GM23338 (cell line): ENCODE measurements around the gene CNTN5. TPM values are rescaled to one million over a fixed set of nuclear protein-coding genes. Genes with fewer than 3 reads are reported as not detected.

Source experiments
- ATAC-seq: fragments of 200-7000 bp; cut with Tn5 transposase; 3 replicates; pipeline ENCODE4 v1.9.1; 2020
- DNase-seq: peaks from one replicate; pipeline ENCODE4 v3.0.0-alpha.2; 2015; ENCODE audit warnings: low spot score
- H2AFZ ChIP-seq: fragments of 200-600 bp; sonication (generic); 2 replicates; pipeline ENCODE4 v1.8.0; 2016; ENCODE audit warnings: antibody characterized with exemption, mild to moderate bottlenecking, moderate library complexity
- H3F3A ChIP-seq: fragments of 200-600 bp; sonication (generic); replicated peaks from 2 replicates; pipeline ENCODE4 v1.8.0; 2017; ENCODE audit warnings: antibody characterized with exemption, mixed run types, low read depth
- H3K27ac ChIP-seq: fragments of 200-600 bp; sonication (generic); 2 replicates; pipeline ENCODE4 v1.6.1; 2016; ENCODE audit warnings: low read depth
- H3K27me3 ChIP-seq: fragments of 200-600 bp; sonication (generic); 2 replicates; pipeline ENCODE4 v1.8.0; 2016; ENCODE audit warnings: mild to moderate bottlenecking, mixed run types, moderate library complexity; ENCODE audit not compliant: insufficient read depth
- H3K36me3 ChIP-seq: fragments of 200-600 bp; sonication (generic); 2 replicates; pipeline ENCODE4 v1.8.0; 2016; ENCODE audit warnings: mild to moderate bottlenecking; ENCODE audit not compliant: insufficient read depth
- H3K4me1 ChIP-seq: fragments of 200-600 bp; sonication (generic); 2 replicates; pipeline ENCODE4 v1.8.0; 2016; ENCODE audit warnings: mild to moderate bottlenecking, moderate library complexity; ENCODE audit not compliant: insufficient read depth
- H3K4me2 ChIP-seq: fragments of 200-600 bp; sonication (generic); 2 replicates; pipeline ENCODE4 v1.7.1; 2017; ENCODE audit warnings: mixed run types
- H3K4me3 ChIP-seq: fragments of 200-600 bp; sonication (generic); 2 replicates; pipeline ENCODE4 v1.6.1; 2016; ENCODE audit warnings: mixed run types
- H3K79me2 ChIP-seq: fragments of 200-600 bp; sonication (generic); replicated peaks from 2 replicates; pipeline ENCODE4 v1.8.0; 2017; ENCODE audit warnings: mild to moderate bottlenecking; ENCODE audit not compliant: insufficient read depth
- H3K9me2 ChIP-seq: fragments of 200-600 bp; sonication (generic); 2 replicates; pipeline ENCODE4 v1.8.0; 2017; ENCODE audit not compliant: insufficient read depth
- H4K20me1 ChIP-seq: fragments of 200-600 bp; sonication (generic); replicated peaks from 2 replicates; pipeline ENCODE4 v1.8.0; 2017; ENCODE audit warnings: mild to moderate bottlenecking; ENCODE audit not compliant: insufficient read depth
- H3K27ac Mint-ChIP-seq: 2 replicates; pipeline ENCODE4 v1.8.0; 2020; ENCODE audit warnings: inconsistent platforms, mild to moderate bottlenecking, moderate library complexity, mixed read lengths
- H3K27me3 Mint-ChIP-seq: 3 replicates; pipeline ENCODE4 v1.8.0; 2022; ENCODE audit warnings: low read depth, mild to moderate bottlenecking, moderate library complexity, mixed read lengths, inconsistent platforms; ENCODE audit not compliant: insufficient read depth, poor library complexity
- H3K36me3 Mint-ChIP-seq: 3 replicates; pipeline ENCODE4 v1.8.0; 2021; ENCODE audit warnings: low read depth, mild to moderate bottlenecking, inconsistent platforms, moderate library complexity, mixed read lengths
- H3K4me1 Mint-ChIP-seq: 3 replicates; pipeline ENCODE4 v1.8.0; 2020; ENCODE audit warnings: mild to moderate bottlenecking, inconsistent platforms, mixed read lengths
- H3K4me3 Mint-ChIP-seq: 3 replicates; pipeline ENCODE4 v1.8.0; 2021; ENCODE audit warnings: moderate library complexity, mild to moderate bottlenecking, inconsistent platforms, mixed read lengths
- H3K9me3 Mint-ChIP-seq: 3 replicates; pipeline ENCODE4 v1.8.0; 2020; ENCODE audit warnings: moderate library complexity, mild to moderate bottlenecking, inconsistent platforms, mixed read lengths
- CREB1 ChIP-seq: fragments of 250-450 bp; sonication (Bioruptor Pico); IDR thresholded peaks from 2 replicates; pipeline ENCODE4 v1.5.0; 2020; ENCODE audit warnings: low read depth, mild to moderate bottlenecking, moderate library complexity
- EZH2 ChIP-seq: fragments of 200-600 bp; sonication (generic); IDR thresholded peaks from one replicate; pipeline ENCODE4 v1.8.0; 2017; ENCODE audit warnings: antibody characterized with exemption, mild to moderate bottlenecking, low read depth; ENCODE audit not compliant: unreplicated experiment
- EZH2phosphoT487 ChIP-seq: fragments of 200-600 bp; sonication (generic); IDR thresholded peaks from one replicate; pipeline ENCODE4 v1.8.1; 2018; ENCODE audit warnings: antibody characterized with exemption; ENCODE audit not compliant: unreplicated experiment
- JUNB ChIP-seq: IDR thresholded peaks from one replicate; pipeline ENCODE4 v1.6.1; 2016; ENCODE audit warnings: antibody characterized with exemption; ENCODE audit not compliant: unreplicated experiment
- NANOG ChIP-seq: IDR thresholded peaks from 2 replicates; pipeline ENCODE4 v1.6.1; 2016; ENCODE audit warnings: antibody characterized with exemption, borderline replicate concordance
- POLR2AphosphoS5 ChIP-seq: IDR thresholded peaks from 2 replicates; pipeline ENCODE4 v1.6.1; 2016; ENCODE audit warnings: antibody characterized with exemption, low read depth
- STAT1 ChIP-seq: IDR thresholded peaks from one replicate; pipeline ENCODE4 v1.6.1; 2016; ENCODE audit warnings: antibody characterized with exemption; ENCODE audit not compliant: unreplicated experiment
- ZNF114 ChIP-seq: fragments of 250-450 bp; sonication (Bioruptor Pico); IDR thresholded peaks from 2 replicates; pipeline ENCODE4 v1.5.0; 2020; ENCODE audit warnings: mild to moderate bottlenecking, moderate library complexity
- ZNF331 ChIP-seq: fragments of 250-450 bp; sonication (Bioruptor Pico); IDR thresholded peaks from 2 replicates; pipeline ENCODE4 v1.5.0; 2020; ENCODE audit warnings: low read depth, mild to moderate bottlenecking, moderate library complexity
- polyA plus RNA-seq: library from polyadenylated mRNA; unstranded; fragments of >200 nt; fragmentation: Nextera tagmentation; extraction: Ambion mirVana; gene quantifications from 2 replicates; pipeline ENCODE4 v1.2.1, GENCODE V29; 2016
- total RNA-seq: library from RNA; depleted of rRNA; stranded (reverse); fragments of >200 nt; shearing (Covaris generic); gene quantifications from 2 replicates; pipeline ENCODE4 v1.2.3, GENCODE V29; 2014
- TF ChIP-seq, protein P1 (sequence below): IDR thresholded peaks from one replicate; pipeline ENCODE4 v1.6.1; 2018; ENCODE audit warnings: antibody characterized with exemption; ENCODE audit not compliant: unreplicated experiment
- TF ChIP-seq, protein P2 (sequence below): fragments of 250-450 bp; sonication (Bioruptor Pico); IDR thresholded peaks from 2 replicates; pipeline ENCODE4 v1.5.0; 2020; ENCODE audit warnings: mild to moderate bottlenecking, moderate library complexity
- TF ChIP-seq, protein P3 (sequence below), 2 experiments: fragments of 200-600 bp in 1 of 2; sonication (generic) in 1 of 2; conservative IDR thresholded peaks; 2 replicates each; pipeline versions ENCODE4 v1.5.1 to v1.6.1; 2016 to 2017; ENCODE audit warnings: antibody characterized with exemption in 2 of 2, low read depth in 2 of 2, mild to moderate bottlenecking in 2 of 2, moderate library complexity in 1 of 2
- TF ChIP-seq, protein P4 (sequence below): IDR thresholded peaks from 2 replicates; pipeline ENCODE4 v1.6.1; 2016; ENCODE audit warnings: antibody characterized with exemption

The CNTN5 gene
- total and polyA plus RNA-seq, 2 experiments from 2014 or later: not detected

DNA sequence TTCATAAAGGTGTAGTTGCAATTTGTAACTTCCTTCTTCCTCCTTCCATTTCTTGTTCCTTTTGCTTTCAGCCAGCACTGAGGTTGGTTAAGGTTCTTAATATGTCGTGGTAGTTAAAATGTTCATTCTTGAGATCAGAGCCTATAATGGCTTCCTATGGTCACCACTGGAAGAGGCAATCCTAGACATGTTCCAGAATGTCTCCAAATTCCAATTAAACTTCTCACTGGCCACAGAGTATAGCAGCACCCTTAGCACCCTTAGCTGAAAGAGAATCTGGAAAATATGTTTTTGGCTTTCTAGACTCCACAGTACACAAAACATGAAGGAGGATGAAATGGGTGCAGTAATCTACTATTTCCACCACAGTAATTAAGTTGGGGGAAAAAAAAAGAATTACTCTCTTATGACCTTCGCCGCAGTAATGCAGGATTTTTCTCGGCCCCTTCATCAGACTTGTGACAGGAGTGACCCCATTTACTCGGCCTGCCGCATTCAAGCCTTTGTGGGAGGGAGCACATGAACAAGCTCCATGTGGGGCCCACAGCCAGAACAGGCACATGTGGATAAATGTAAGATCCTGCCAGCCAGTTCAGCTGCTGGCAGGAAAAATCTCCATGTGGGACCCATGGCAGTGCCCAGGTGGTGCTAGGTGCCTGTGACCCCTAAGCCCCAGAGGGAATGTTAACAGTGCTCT lies 1317.5 kb downstream of the CNTN5 start:
- Mint-ChIP-seq H3K36me3 (no peaks in the 10 kb centered on the region), H3K27me3 (peaks cover 1% of the 10 kb centered on the region), H3K4me3 (no peak overlapping the region), H3K4me1 (peaks cover 11% of the 10 kb centered on the region; the same call in 2 of the 3 replicates), H3K27ac (no peak overlapping the region), H3K9me3 (no peaks in the 10 kb centered on the region)
- H3K9me2 ChIP-seq: no peaks in the 10 kb centered on the region; the same call in 1 of the 2 replicates
- no peaks in the 10 kb centered on the region for H3K4me1 ChIP-seq
- H3K36me3 ChIP-seq: no peaks in the 10 kb centered on the region
- no peak overlapping the region for H3K4me2 ChIP-seq
- H3K79me2 ChIP-seq: no peaks in the 10 kb centered on the region
- ATAC-seq: no peak
- TF ChIP-seq STAT1: no peak
- TF ChIP-seq, protein P1, sequence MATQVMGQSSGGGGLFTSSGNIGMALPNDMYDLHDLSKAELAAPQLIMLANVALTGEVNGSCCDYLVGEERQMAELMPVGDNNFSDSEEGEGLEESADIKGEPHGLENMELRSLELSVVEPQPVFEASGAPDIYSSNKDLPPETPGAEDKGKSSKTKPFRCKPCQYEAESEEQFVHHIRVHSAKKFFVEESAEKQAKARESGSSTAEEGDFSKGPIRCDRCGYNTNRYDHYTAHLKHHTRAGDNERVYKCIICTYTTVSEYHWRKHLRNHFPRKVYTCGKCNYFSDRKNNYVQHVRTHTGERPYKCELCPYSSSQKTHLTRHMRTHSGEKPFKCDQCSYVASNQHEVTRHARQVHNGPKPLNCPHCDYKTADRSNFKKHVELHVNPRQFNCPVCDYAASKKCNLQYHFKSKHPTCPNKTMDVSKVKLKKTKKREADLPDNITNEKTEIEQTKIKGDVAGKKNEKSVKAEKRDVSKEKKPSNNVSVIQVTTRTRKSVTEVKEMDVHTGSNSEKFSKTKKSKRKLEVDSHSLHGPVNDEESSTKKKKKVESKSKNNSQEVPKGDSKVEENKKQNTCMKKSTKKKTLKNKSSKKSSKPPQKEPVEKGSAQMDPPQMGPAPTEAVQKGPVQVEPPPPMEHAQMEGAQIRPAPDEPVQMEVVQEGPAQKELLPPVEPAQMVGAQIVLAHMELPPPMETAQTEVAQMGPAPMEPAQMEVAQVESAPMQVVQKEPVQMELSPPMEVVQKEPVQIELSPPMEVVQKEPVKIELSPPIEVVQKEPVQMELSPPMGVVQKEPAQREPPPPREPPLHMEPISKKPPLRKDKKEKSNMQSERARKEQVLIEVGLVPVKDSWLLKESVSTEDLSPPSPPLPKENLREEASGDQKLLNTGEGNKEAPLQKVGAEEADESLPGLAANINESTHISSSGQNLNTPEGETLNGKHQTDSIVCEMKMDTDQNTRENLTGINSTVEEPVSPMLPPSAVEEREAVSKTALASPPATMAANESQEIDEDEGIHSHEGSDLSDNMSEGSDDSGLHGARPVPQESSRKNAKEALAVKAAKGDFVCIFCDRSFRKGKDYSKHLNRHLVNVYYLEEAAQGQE: no peak
- TF ChIP-seq ZNF331 (CRISPR knock-in tag): no peak
- TF ChIP-seq POLR2AphosphoS5: no peak
- TF ChIP-seq NANOG: no peak
- no peak for TF ChIP-seq JUNB
- TF ChIP-seq EZH2: no peak
- no peak for TF ChIP-seq EZH2phosphoT487
- no peak for TF ChIP-seq ZNF114 (CRISPR knock-in tag)
- TF ChIP-seq, protein P2, sequence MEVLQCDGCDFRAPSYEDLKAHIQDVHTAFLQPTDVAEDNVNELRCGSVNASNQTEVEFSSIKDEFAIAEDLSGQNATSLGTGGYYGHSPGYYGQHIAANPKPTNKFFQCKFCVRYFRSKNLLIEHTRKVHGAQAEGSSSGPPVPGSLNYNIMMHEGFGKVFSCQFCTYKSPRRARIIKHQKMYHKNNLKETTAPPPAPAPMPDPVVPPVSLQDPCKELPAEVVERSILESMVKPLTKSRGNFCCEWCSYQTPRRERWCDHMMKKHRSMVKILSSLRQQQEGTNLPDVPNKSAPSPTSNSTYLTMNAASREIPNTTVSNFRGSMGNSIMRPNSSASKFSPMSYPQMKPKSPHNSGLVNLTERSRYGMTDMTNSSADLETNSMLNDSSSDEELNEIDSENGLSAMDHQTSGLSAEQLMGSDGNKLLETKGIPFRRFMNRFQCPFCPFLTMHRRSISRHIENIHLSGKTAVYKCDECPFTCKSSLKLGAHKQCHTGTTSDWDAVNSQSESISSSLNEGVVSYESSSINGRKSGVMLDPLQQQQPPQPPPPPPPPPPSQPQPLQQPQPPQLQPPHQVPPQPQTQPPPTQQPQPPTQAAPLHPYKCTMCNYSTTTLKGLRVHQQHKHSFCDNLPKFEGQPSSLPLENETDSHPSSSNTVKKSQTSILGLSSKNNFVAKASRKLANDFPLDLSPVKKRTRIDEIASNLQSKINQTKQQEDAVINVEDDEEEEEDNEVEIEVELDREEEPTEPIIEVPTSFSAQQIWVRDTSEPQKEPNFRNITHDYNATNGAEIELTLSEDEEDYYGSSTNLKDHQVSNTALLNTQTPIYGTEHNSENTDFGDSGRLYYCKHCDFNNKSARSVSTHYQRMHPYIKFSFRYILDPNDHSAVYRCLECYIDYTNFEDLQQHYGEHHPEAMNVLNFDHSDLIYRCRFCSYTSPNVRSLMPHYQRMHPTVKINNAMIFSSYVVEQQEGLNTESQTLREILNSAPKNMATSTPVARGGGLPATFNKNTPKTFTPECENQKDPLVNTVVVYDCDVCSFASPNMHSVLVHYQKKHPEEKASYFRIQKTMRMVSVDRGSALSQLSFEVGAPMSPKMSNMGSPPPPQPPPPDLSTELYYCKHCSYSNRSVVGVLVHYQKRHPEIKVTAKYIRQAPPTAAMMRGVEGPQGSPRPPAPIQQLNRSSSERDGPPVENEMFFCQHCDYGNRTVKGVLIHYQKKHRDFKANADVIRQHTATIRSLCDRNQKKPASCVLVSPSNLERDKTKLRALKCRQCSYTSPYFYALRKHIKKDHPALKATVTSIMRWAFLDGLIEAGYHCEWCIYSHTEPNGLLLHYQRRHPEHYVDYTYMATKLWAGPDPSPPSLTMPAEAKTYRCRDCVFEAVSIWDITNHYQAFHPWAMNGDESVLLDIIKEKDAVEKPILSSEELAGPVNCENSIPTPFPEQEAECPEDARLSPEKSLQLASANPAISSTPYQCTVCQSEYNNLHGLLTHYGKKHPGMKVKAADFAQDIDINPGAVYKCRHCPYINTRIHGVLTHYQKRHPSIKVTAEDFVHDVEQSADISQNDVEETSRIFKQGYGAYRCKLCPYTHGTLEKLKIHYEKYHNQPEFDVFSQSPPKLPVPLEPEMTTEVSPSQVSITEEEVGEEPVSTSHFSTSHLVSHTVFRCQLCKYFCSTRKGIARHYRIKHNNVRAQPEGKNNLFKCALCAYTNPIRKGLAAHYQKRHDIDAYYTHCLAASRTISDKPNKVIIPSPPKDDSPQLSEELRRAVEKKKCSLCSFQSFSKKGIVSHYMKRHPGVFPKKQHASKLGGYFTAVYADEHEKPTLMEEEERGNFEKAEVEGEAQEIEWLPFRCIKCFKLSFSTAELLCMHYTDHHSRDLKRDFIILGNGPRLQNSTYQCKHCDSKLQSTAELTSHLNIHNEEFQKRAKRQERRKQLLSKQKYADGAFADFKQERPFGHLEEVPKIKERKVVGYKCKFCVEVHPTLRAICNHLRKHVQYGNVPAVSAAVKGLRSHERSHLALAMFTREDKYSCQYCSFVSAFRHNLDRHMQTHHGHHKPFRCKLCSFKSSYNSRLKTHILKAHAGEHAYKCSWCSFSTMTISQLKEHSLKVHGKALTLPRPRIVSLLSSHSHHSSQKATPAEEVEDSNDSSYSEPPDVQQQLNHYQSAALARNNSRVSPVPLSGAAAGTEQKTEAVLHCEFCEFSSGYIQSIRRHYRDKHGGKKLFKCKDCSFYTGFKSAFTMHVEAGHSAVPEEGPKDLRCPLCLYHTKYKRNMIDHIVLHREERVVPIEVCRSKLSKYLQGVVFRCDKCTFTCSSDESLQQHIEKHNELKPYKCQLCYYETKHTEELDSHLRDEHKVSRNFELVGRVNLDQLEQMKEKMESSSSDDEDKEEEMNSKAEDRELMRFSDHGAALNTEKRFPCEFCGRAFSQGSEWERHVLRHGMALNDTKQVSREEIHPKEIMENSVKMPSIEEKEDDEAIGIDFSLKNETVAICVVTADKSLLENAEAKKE (CRISPR knock-in tag): no peak
- no peak for TF ChIP-seq CREB1
- TF ChIP-seq, protein P3, sequence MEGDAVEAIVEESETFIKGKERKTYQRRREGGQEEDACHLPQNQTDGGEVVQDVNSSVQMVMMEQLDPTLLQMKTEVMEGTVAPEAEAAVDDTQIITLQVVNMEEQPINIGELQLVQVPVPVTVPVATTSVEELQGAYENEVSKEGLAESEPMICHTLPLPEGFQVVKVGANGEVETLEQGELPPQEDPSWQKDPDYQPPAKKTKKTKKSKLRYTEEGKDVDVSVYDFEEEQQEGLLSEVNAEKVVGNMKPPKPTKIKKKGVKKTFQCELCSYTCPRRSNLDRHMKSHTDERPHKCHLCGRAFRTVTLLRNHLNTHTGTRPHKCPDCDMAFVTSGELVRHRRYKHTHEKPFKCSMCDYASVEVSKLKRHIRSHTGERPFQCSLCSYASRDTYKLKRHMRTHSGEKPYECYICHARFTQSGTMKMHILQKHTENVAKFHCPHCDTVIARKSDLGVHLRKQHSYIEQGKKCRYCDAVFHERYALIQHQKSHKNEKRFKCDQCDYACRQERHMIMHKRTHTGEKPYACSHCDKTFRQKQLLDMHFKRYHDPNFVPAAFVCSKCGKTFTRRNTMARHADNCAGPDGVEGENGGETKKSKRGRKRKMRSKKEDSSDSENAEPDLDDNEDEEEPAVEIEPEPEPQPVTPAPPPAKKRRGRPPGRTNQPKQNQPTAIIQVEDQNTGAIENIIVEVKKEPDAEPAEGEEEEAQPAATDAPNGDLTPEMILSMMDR (conservative IDR thresholded peaks at IDR 0.05; ENCODE audit: low read depth in 2 of 2): no peak
- TF ChIP-seq, protein P4, sequence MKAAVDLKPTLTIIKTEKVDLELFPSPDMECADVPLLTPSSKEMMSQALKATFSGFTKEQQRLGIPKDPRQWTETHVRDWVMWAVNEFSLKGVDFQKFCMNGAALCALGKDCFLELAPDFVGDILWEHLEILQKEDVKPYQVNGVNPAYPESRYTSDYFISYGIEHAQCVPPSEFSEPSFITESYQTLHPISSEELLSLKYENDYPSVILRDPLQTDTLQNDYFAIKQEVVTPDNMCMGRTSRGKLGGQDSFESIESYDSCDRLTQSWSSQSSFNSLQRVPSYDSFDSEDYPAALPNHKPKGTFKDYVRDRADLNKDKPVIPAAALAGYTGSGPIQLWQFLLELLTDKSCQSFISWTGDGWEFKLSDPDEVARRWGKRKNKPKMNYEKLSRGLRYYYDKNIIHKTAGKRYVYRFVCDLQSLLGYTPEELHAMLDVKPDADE: no peak
- no peaks in the 10 kb centered on the region for H3K27me3 ChIP-seq
- H4K20me1 ChIP-seq: no peaks in the 10 kb centered on the region
- H2AFZ ChIP-seq: no peak overlapping the region
- H3K27ac ChIP-seq: no peak overlapping the region
- no peak for DNase-seq
- H3K4me3 ChIP-seq: no peak overlapping the region
- H3F3A ChIP-seq: no peaks in the 10 kb centered on the region
